NCI-H1105 (cell line): ENCODE measurements around the gene PPT1.

Experiments
- DNase-seq: peaks from one replicate; lab custom pipeline; 2025; lab: John Stamatoyannopoulos, UW

PPT1 gene

DNA sequence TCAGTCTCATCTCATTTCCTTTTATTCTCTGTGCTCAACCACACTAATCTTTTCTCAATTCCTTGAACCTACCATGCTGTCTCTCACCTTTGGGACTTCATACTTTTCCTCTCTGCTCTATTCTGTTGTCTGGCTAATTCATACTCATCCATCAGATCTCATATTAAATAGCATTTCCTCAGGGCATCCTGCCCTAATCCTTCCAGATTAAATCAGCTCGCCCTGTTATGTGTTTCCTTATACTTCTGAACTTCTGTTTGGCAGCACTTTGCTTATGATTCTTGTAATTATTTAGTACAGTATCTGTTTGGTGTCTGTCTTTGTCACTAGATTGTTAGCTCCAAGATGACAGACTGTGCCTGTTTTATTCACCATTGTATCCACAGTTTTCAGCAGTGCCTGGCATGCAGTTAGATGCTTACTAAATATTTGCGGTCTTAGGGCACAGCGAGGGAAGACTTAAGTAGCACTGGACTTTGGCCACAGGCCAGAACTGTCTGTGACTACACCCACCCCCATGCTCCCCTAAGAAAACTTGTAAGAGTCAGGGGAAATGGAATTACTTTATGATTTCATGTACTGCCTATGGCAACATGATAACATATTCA, 66.4 kb downstream of the PPT1 start:
- no peak for DNase-seq

DNA sequence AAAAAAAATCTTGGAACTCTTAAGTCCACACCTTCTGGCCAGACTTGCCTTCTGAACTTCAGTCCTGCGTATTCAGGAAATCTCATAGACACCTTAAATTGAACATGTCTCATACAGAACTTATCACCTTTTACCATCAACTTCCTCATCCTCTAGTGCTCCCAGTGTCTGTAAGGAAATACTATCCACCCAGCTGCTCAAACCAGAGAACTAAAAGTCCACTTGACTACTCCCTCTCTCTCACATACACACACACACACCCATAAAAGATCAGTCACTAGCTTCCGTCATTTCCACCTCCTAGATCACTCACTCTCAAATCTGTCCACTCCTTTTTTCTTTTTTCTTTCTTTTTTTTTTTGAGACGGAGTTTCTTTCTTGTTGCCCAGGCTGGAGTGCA, 67.4 kb downstream of the PPT1 start:
- DNase-seq, result no peak

- DNase-seq, result no peak
Observed at GRCh38 chr1:40027647-40028046, 69.4 kb downstream of the PPT1 start.

GRCh38 chr1:40024671-40025070, 72.4 kb downstream of the PPT1 start:
- no peak for DNase-seq

GRCh38 chr1:40023379-40023944, 73.6 kb downstream of the PPT1 start:
- DNase-seq, result no peak
